Fibroblast of lung (primary cell): ENCODE measurements around the gene PPBP. TPM values are rescaled to one million over a fixed set of nuclear protein-coding genes. Genes with fewer than 3 reads are reported as not detected.
A peak's percentile ranks its signal among the peaks of the same experiment; 100 is the strongest.

Source experiments
- DNase-seq, 2 donors: peaks; one replicate each; pipeline versions ENCODE4 v3.0.0 to v3.0.0-alpha.2; 2010; ENCODE audit warnings: low read depth in 2 of 2
- H2AFZ ChIP-seq: 2 replicates; pipeline ENCODE4 v1.5.1; 2012; ENCODE audit warnings: low read length, control low read depth, inconsistent platforms
- H3K27ac ChIP-seq: 2 replicates; pipeline ENCODE4 v1.5.1; 2011; ENCODE audit warnings: low read length, control low read depth; ENCODE audit not compliant: insufficient read depth
- H3K27me3 ChIP-seq: 2 replicates; pipeline ENCODE4 v1.5.1; 2011; ENCODE audit warnings: mild to moderate bottlenecking, low read length; ENCODE audit not compliant: control insufficient read depth, insufficient read depth
- H3K36me3 ChIP-seq: 2 replicates; pipeline ENCODE4 v1.5.1; 2011; ENCODE audit warnings: low read length; ENCODE audit not compliant: control insufficient read depth, insufficient read depth
- H3K4me1 ChIP-seq: 2 replicates; pipeline ENCODE4 v1.5.1; 2011; ENCODE audit warnings: low read length; ENCODE audit not compliant: control insufficient read depth, insufficient read depth; ENCODE audit errors: extremely low read depth
- H3K4me2 ChIP-seq: 2 replicates; pipeline ENCODE4 v1.5.1; 2011; ENCODE audit warnings: low read length, control low read depth; ENCODE audit not compliant: insufficient read depth; ENCODE audit errors: extremely low read depth
- H3K4me3 ChIP-seq, 4 experiments: fragments of 200-600 bp in 1 of 4; sonication (generic) in 1 of 4; replicated peaks in 1 of 4; 2 replicates each; pipeline ENCODE4 v1.5.1; 2011 to 2016; ENCODE audit warnings: low read length in 4 of 4, low read depth in 3 of 4, mild to moderate bottlenecking in 3 of 4, control low read depth in 2 of 4, inconsistent platforms in 1 of 4, mixed read lengths in 1 of 4; ENCODE audit not compliant: insufficient read depth in 1 of 4; ENCODE audit errors: control extremely low read depth in 1 of 4
- H3K79me2 ChIP-seq: 2 replicates; pipeline ENCODE4 v1.5.1; 2012; ENCODE audit warnings: mild to moderate bottlenecking, low read length, inconsistent platforms; ENCODE audit not compliant: control insufficient read depth, insufficient read depth
- H3K9ac ChIP-seq: 2 replicates; pipeline ENCODE4 v1.5.1; 2011; ENCODE audit warnings: mild to moderate bottlenecking, low read length, control low read depth; ENCODE audit not compliant: insufficient read depth
- H3K9me3 ChIP-seq: 2 replicates; pipeline ENCODE4 v1.5.1; 2012; ENCODE audit warnings: low read depth, low read length; ENCODE audit not compliant: control insufficient read depth, insufficient read depth
- H4K20me1 ChIP-seq: 2 replicates; pipeline ENCODE4 v1.5.1; 2011; ENCODE audit warnings: low read length; ENCODE audit not compliant: control insufficient read depth, insufficient read depth; ENCODE audit errors: extremely low read depth
- CTCF ChIP-seq, 2 donors: IDR thresholded peaks in 1 of 2; conservative IDR thresholded peaks in 1 of 2; 1 replicate in 1 of 2; 2 replicates in 1 of 2; pipeline ENCODE4 v1.5.1; 2011 to 2012; ENCODE audit warnings: low read length in 2 of 2, control low read depth in 1 of 2, inconsistent platforms in 1 of 2, low read depth in 1 of 2, mild to moderate bottlenecking in 1 of 2
- EZH2 ChIP-seq: IDR thresholded peaks from 2 replicates; pipeline ENCODE4 v1.5.1; 2012; ENCODE audit warnings: low read length, control low read depth, mild to moderate bottlenecking; ENCODE audit errors: missing control alignments
- polyA plus RNA-seq, 2 donors: library from polyadenylated mRNA; depleted of rRNA in 1 of 2; stranded (reverse) in 1 of 2; unstranded in 1 of 2; fragments of >200 nt; gene quantifications; 2 replicates each; pipeline ENCODE4 v1.2.1, GENCODE V29; 2011 to 2012; ENCODE audit warnings: missing spikeins in 1 of 2
- total RNA-seq: library from RNA; depleted of rRNA; stranded (reverse); fragments of >200 nt; gene quantifications from 2 replicates; pipeline ENCODE4 v1.2.1, GENCODE V29; 2014

PPBP gene
- total and polyA plus RNA-seq, 2 donors (not counting 1 experiment from before 2014, with no cell fraction given): not detected

- no peaks in the 10 kb centered on the region for H3K79me2 ChIP-seq
- H3K4me2 ChIP-seq: no peak overlapping the region
- DNase-seq: no peak
- no peak overlapping the region for H3K27ac ChIP-seq
- H4K20me1 ChIP-seq: no peaks in the 10 kb centered on the region
- H3K9ac ChIP-seq: no peak overlapping the region
- no peaks in the 10 kb centered on the region for H3K4me1 ChIP-seq
- H2AFZ ChIP-seq: no peak overlapping the region
- H3K4me3 ChIP-seq: no peak overlapping the region
- no peaks in the 10 kb centered on the region for H3K36me3 ChIP-seq
- H3K9me3 ChIP-seq: no peaks in the 10 kb centered on the region
- no peaks in the 10 kb centered on the region for H3K27me3 ChIP-seq
- TF ChIP-seq EZH2 (no peak), CTCF (conservative IDR thresholded peaks at IDR 0.05 in 1 of 2, IDR thresholded peaks at IDR 0.05 in 1 of 2; ENCODE audit: low read depth in 1 of 2, low read length in 2 of 2) (no peak)
These were observed 18.0 kb downstream of the PPBP start for GRCh38 chr4:73970011-73970410.

GRCh38 chr4:73967866-73968265 is 20.1 kb downstream of the PPBP start:
- H3K27me3 ChIP-seq: no peaks in the 10 kb centered on the region
- H3K9ac ChIP-seq: no peak overlapping the region
- TF ChIP-seq EZH2 (no peak), CTCF (conservative IDR thresholded peaks at IDR 0.05 in 1 of 2, IDR thresholded peaks at IDR 0.05 in 1 of 2; ENCODE audit: low read depth in 1 of 2, low read length in 2 of 2) (no peak)
- no peaks in the 10 kb centered on the region for H3K4me1 ChIP-seq
- no peaks in the 10 kb centered on the region for H3K9me3 ChIP-seq
- no peak overlapping the region for H3K27ac ChIP-seq
- H3K4me3 ChIP-seq: no peak overlapping the region
- no peaks in the 10 kb centered on the region for H3K79me2 ChIP-seq
- DNase-seq: no peak
- no peak overlapping the region for H3K4me2 ChIP-seq
- H4K20me1 ChIP-seq: no peaks in the 10 kb centered on the region
- H2AFZ ChIP-seq: no peak overlapping the region
- no peaks in the 10 kb centered on the region for H3K36me3 ChIP-seq

- H2AFZ ChIP-seq: no peak overlapping the region
- TF ChIP-seq EZH2 (no peak), CTCF (conservative IDR thresholded peaks at IDR 0.05 in 1 of 2, IDR thresholded peaks at IDR 0.05 in 1 of 2; ENCODE audit: low read depth in 1 of 2, low read length in 2 of 2) (peak; percentile 22 to 30)
- no peak overlapping the region for H3K4me3 ChIP-seq
These were observed 23.0 kb downstream of the PPBP start for GRCh38 chr4:73964862-73965611.

More at GRCh38 chr4:73964862-73965611, 23.0 kb downstream of the PPBP start:
- H3K9ac ChIP-seq: no peak overlapping the region
- no peaks in the 10 kb centered on the region for H3K9me3 ChIP-seq
- no peak overlapping the region for H3K4me2 ChIP-seq
- no peaks in the 10 kb centered on the region for H3K79me2 ChIP-seq
- DNase-seq: no peak
- no peaks in the 10 kb centered on the region for H3K4me1 ChIP-seq
- no peaks in the 10 kb centered on the region for H4K20me1 ChIP-seq
- H3K36me3 ChIP-seq: no peaks in the 10 kb centered on the region
- no peaks in the 10 kb centered on the region for H3K27me3 ChIP-seq
- H3K27ac ChIP-seq: no peak overlapping the region
